ENCODE measurements around the gene RNASEH2A.
"Not testable (repeated sequence)": the region's sequence is repeated elsewhere in the genome, so short reads cannot be mapped to it uniquely, and the experiment has no call there.

Gene RNASEH2A

DNA sequence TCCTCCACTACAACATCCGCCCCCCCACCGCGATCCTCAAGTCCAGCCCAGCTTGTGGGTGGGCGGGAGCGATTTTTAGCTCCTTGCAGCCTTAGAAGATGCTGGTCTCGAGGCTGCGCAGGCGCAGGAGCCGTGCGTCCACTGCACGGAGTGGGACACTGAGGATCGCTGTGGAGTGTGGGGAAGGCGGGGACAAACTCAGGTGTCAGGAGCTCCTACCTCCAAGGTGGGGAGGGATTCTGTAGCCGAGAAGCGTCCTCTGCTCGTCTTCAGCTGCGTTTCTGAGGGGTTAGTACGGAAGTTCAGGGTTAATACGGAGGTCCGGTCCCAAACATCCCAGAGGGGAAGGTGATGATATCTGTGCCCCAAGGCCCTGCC lies 28.2 kb downstream of the RNASEH2A start, which contains the start of gene RTBDN:
TSS of gene RTBDN (minus strand) at position 14 of the 378 bp plus-strand sequence. CDS start 4,600 bp downstream, outside the sequence.
- DNase-seq, result no peak

GRCh38 chr19:12834976-12835757 lies 28.8 kb downstream of the RNASEH2A start:
- DNase-seq, result no peak

DNA sequence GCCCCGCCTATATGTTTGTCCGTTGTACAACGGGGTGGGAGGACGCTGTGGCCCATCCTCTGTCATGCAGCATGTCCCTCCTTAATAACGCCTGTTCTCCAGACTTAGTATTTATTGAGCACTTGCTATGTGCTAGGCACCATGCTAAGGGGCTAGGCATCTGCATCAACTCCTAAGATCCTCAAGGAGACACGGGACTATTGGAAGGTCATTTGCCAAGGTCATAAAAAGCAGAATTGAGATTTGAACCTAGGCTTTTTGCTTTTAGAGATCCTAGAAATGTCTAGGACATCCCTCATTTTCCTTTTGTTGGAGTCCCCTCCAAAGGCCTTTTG lies 30.1 kb downstream of the RNASEH2A start:
- DNase-seq, result no peak

DNA sequence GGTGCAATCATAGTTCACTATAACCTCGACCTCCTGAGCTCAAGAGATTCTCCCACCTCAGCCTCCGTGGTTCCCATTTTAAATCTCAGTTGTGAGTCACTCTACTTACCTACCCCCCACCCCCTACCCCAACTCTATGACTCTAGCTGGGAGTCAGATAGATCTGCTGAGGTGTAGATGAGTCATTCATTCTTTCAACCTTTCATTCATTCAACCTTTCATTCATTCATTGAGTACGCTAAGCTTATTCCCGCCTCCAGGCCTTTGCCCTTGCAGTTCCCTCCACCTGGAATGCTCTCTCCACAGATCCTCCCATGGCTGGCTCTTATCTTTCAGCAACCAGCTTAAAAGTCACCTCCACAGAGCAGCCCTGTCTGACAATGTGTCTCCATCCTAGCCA lies 30.8 kb downstream of the RNASEH2A start:
- no peak for DNase-seq

GRCh38 chr19:12838182-12838885 lies 31.9 kb downstream of the RNASEH2A start, which contains the start of gene MAST1:
MAST1 (plus strand) TSS chr19:12838515; CDS start chr19:12838573, 58 bp downstream.
- DNase-seq, result peak; percentile 27

DNA sequence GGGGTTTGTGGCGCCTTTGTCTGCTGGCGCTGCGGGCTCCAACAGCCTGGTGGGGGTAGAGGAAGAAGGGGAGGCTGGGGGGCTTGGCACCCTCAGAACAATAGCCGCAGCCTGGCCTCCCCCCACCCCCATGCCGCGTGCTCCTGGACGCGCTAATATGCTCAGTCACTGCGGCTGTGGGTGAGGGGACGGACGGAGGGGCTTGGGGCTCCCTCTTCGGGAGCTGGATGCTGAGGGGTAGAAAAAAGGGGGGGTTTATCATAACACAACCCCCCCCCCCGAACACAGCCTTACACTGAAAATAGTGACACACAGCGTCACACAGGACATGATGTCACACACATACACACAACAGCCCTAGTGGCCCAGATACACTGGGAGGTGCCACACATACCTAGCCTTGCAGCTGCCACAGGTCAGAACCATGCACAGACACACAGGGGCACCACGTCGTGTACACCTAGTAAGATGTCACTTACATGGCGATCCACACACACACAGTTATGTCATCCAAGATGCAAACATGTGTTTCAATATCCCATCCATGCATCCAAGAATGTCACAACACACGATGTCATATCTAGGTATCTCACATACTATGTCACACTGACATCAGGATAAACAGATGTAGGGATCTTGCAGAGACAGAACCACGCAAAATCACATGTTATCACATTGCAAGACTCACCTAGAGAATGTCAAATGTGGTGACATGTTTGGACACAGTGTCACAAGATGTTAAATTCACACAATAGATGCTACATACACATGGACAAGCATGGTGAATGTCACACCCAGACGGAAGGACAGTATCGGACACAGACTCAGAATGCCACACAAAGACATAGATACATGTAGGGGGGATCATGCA lies 32.7 kb downstream of the RNASEH2A start:
- DNase-seq, result no peak

DNA sequence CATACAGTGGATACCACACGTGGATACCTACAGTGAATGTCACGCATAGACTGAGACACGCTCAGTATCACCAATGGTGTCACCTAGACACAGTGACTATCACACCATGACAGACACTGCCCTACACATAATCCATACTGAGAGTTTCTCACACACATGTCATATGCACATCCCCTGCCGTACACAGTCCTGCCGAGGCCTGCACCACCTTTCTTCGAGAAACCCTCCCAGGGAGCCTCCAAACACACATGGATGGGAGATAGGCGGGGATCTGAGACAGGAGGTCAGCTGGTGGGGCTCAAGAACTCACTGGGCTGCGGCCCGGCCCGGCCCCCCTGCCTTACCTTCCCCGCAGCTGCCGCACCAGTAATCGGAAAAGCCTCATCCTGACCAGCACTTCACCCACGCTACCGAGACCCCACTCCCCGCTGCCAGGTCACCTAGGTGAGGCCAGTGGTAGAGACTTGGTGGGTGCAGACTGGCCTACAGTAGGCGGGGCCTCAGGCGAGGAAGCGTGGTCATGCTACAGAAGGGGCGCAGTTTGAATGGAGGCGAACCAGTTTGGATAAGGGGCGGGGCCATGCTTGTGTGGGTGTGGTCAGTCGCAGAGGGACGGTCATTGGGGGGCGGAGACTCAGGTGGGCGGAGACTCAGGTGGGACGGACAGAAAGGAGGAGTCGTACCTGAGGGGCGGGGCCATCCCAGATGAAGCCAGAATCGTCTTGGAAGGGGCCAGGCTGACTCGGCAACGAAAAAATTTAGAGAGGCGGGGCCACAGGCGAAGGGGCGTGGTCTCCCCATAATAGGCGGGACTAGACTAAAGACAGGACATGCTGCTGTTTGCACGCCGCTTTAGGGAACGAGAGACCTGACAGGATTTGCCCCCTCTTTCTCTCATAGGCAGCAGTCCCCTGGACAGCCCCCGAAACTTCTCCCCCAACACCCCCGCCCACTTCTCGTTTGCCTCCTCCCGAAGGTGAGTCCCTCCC lies 34.0 kb downstream of the RNASEH2A start:
- DNase-seq, result no peak

DNA sequence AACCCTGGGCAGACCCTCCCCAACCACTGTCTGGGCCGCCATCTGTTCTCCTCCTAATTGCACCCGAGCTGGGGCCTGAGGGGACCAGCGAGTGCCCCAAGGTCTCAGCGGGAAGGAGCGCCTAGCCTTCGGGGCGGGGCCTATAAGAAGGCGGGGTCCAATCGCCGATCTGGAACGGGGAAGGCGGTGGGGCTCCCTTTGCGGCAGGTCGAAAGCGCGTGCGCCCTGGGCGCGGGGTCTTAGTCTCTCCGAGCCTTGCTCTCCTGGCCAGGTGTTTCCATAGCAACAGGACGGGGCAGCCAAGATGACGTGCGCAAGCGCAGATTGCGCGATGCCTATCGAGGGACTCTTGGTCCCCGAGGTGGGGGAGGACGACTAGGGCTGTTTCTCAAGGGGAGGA lies 34.7 kb downstream of the RNASEH2A start:
- DNase-seq, result no peak

DNA sequence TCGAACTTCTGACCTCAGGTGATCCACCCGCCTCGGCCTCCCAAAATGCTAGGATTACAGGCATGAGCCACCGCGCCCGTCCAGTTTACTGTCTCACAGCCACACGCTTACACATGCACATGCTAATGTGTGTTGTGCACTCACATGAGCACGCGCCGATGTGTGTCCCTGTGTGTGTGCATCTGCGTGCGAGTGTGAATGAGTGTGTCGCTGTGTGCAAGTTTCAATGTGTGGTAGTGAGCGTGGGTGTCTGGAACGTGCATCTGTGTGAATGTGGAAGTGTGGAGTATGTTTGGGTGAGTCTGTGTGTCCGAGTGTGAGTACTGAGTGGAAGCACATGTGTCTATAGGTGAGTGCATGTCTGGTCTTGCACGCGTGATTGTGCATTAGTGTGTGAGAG lies 36.1 kb downstream of the RNASEH2A start:
- DNase-seq, result no peak

- no peak for DNase-seq
Observed at GRCh38 chr19:12843328-12843727, 36.9 kb downstream of the RNASEH2A start.

GRCh38 chr19:12843999-12844732 lies 37.8 kb downstream of the RNASEH2A start:
- DNase-seq, result no peak

- not testable (repeated sequence) for DNase-seq
Observed at GRCh38 chr19:12846613-12847012, 40.2 kb downstream of the RNASEH2A start.

DNA sequence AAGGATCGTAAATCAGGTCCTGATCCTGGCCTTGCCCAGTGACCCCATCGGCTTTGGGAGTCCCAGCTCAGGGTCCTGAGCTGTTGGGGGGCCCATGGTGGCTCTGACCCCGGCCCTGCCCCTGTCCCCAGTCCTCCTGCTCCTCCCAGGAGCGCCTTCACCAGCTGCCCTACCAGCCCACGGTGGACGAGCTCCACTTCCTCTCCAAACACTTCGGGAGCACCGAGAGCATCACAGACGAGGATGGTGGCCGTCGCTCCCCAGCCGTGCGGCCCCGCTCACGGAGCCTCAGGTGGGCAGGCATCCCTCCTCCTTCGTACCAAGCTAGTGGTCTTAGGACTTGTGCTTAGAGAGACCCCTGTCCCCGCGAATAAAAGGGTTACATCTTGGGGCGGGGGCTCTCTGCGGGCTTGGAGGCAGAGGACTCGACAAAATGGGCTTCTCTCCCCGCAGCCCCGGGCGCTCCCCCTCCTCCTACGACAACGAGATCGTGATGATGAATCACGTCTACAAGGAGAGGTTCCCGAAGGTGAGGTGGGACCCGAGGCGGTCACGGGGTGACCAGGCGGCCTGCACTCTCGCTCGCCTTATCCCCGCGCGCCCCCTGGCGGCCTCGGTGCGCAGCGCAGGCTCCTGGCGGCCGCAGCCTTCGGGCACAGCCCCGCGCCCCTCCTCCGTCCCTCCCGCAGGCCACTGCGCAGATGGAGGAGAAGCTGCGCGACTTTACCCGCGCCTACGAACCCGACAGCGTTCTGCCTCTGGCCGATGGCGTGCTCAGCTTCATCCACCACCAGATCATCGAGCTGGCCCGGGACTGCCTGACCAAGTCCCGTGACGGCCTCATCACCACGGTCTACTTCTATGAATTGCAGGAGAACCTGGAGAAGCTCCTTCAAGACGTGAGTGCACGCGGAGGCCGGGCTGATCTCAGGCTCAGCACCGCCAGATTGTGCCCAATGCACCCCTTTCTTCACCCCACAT lies 41.1 kb downstream of the RNASEH2A start:
- peak; percentile 78 for DNase-seq

- DNase-seq, result no peak
Observed at GRCh38 chr19:12856653-12857052, 50.3 kb downstream of the RNASEH2A start.

GRCh38 chr19:12858041-12858928 lies 51.9 kb downstream of the RNASEH2A start:
- no peak for DNase-seq

GRCh38 chr19:12859546-12859945 lies 53.2 kb downstream of the RNASEH2A start:
- no peak for DNase-seq

All from effector CD4-positive, alpha-beta T cell (primary cell).